Panc1 (cell line): Measurements from ENCODE around the gene SEC14L2.

Source experiments
- CTCF ChIP-seq: fragments of 450-650 bp; IDR thresholded peaks from 2 replicates; pipeline ENCODE4 v1.5.1; 2017; ENCODE audit warnings: mild to moderate bottlenecking
- SIN3A ChIP-seq: IDR thresholded peaks from 2 replicates; pipeline ENCODE4 v1.6.1; 2012; ENCODE audit warnings: low read depth, mild to moderate bottlenecking, low read length, moderate library complexity, borderline replicate concordance; ENCODE audit not compliant: insufficient read depth

GRCh38 chr22:30447656-30448055 lies 50.8 kb downstream of the SEC14L2 start:
- TF ChIP-seq SIN3A (no peak), CTCF (no peak)
